Stimulated activated CD8-positive, alpha-beta memory T cell treated with anti-CD3 and anti-CD28 coated beads, Interleukin-12 subunit alpha, Interleukin-12 subunit beta, amount 100 ng/mL, for 24 hours (primary cell): ENCODE measurements around the gene EPHA1.
"Not testable (repeated sequence)": the region's sequence is repeated elsewhere in the genome, so short reads cannot be mapped to it uniquely, and the experiment has no call there.

Source experiments
- DNase-seq: peaks from one replicate; pipeline ENCODE4 v3.0.0-alpha.2; 2020; ENCODE audit errors: extremely low read depth

The EPHA1 gene

DNA sequence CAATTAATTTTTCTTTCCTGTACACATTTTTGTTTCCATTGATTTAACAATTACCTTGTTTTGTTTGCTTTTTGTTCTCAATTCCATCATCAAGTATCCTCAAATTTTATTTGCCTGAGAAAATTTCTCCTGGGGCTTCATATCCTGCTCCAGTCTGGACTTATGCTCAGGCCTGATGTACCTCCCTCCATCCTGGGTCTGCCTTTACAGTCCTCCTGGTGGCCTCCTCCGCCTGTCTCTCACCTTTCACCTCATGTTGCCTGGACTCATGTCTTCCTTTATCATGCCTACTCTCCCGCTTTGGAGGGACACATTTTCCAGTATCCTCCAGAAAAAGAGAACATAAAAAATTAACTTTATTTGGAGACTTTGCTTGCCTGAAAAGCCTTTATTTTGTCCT lies 22.5 kb upstream of the EPHA1 start:
- DNase-seq = no peak

DNA sequence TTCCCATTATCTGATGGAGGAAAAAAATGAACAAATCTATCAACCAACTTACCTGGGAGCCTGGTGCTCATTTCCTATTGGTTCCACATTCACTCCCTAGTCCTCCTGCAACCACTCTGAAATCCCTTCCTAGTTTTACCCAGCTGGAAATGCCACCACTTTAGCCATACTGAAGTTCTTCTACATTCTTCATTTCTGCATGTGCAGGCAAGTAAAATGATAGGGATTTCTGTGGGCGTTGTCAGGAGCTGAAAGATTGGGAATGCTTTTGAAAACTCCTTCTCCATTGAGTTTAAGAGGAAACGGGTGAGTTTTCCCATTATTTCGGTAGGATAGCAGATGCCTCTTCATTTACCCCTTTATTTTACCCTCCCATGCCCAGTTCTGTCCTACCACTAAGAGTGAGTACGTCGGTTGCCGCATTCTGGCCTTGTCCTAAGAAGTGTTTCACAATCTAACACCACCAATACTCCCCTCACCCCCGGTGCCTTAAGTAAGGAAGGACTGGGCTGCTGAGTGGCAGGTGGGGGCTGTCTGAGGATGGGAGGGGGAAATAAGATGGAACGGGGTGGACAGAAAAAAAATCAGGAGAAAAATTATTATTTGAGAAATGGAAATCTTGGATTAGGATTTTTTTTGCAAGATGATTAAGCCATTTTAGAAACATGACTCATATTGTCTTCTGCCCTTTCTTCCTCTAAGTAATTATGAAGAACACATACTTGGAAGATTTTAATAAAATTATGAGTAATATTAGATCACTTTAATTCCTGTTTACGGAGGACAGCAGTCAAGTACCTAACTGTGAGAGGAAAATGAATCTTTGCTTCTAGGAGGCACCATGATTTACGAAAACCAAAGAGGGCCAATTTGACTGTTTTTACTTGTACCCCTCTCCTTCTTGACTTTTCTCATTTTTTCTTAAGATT lies 21.4 kb upstream of the EPHA1 start:
- DNase-seq = no peak

DNA sequence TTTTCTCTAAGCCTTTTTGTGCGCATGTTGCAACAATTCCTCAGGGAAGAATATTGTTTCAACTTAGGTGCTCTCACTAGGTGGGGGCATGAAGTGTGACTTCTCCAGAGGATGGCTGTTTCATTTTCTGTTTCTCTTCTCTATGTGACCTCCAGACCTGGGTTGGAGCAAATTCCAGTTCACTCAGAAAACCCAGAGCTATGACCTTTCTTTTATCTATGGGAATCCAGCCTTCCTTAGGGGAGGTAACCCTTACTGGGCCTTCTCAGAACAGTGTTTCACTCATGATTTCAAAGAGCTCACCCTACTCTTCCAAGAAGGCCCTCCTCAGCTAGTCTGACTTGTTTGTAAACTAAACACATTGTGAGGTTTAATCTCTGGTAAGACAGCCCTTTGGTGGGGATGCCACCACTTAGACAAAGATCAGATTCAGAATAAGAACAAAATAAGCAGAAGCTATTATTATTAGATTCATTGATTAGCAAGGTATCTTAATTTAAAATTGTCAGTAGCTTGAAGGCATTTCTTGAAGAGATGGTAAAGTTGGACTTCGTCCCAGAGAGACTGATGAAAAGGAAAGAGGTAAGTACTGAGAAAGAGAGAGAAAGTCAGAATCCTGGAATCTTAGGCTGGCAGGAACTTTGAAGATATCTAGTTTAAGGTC lies 18.0 kb upstream of the EPHA1 start:
- no peak for DNase-seq

DNA sequence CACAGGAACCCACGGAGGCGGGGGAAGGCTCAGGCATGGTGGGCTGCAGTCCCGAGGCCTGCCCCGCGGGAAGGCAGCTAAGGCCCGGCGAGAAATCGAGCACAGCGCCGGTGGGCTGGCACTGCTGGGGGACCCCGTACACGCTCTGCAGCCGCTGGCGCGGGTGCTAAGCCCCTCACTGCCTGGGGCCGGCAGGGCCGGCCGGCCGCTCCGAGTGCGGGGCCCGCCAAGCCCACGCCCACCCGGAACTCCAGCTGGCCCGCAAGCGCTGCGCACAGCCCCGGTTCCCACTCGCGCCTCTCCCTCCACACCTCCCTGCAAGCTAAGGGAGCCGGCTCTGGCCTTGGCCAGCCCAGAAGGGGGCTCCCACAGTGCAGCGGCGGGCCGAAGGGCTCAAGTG lies 15.8 kb upstream of the EPHA1 start:
- DNase-seq = not testable (repeated sequence)

- DNase-seq = no peak
These were observed 13.4 kb upstream of the EPHA1 start for GRCh38 chr7:143422033-143422432.

- not testable (repeated sequence) for DNase-seq
These were observed 12.0 kb upstream of the EPHA1 start for GRCh38 chr7:143420624-143421023.

- no peak for DNase-seq
These were observed 11.2 kb upstream of the EPHA1 start for GRCh38 chr7:143419880-143420279.

- DNase-seq = no peak
These were observed 10.2 kb upstream of the EPHA1 start for GRCh38 chr7:143418681-143419458.

GRCh38 chr7:143417734-143418383 lies 9.2 kb upstream of the EPHA1 start:
- DNase-seq = no peak

GRCh38 chr7:143416565-143417149 lies 8.0 kb upstream of the EPHA1 start:
- DNase-seq = no peak

DNA sequence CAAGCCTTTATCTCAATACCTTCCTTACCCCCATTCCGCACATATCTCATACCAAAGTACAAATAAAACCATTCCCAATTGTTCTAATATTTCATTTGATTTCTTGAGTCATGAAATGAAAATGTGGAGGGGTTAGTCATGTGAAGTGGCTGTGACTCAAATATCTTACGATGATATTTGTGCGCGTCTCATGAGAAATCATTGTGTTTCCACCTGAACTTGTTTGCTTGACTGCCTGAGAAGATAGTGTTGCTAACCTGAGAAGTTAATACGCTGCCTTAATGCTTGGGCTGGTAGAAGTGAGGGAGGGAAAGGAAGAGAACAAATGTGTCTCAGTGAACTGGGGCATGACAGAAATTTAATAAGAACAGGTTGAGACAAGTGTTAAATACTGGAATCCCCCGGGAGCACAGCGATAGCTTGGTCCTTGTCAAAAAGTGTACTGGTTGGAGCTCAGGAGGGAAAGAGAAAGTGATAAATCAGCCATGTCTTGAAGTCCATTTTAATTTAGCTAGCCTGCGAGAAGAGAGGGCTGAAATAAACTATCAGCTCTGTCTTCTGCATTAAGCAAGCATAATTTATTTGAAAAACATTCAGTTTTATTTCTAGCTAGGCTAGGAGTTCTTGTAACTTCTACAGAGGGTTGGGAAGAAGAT lies 7.2 kb upstream of the EPHA1 start:
- no peak for DNase-seq

GRCh38 chr7:143415209-143415608 lies 6.6 kb upstream of the EPHA1 start:
- DNase-seq = not testable (repeated sequence)

- DNase-seq = no peak
These were observed 4.5 kb upstream of the EPHA1 start for GRCh38 chr7:143413123-143413522.

- DNase-seq = no peak
These were observed 3.5 kb upstream of the EPHA1 start for GRCh38 chr7:143411976-143412708.

GRCh38 chr7:143410521-143411004 lies 1.9 kb upstream of the EPHA1 start:
- no peak for DNase-seq

DNA sequence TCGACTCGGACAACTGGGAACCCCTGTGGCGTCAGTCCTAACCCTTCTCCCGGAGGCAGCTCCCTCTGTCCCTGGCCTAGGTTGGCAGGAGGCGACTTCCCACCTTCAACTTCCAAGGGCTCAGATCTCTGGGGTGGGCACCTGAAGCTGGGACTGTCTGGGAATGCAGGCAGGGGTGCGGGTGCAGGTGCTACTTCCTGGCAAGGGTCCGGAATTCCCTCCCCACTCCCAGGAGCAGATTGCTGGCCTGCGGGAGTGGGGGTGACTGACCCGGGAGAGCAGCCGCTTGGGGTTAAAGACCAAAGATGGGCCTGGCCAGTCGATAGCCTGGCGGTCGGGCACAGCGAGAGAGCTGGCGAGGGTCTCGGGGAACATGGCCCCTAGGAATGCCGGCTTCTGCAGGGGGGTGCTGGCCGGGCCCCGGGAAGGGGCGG lies 387 bp downstream of the EPHA1 start:
- DNase-seq = no peak

DNA sequence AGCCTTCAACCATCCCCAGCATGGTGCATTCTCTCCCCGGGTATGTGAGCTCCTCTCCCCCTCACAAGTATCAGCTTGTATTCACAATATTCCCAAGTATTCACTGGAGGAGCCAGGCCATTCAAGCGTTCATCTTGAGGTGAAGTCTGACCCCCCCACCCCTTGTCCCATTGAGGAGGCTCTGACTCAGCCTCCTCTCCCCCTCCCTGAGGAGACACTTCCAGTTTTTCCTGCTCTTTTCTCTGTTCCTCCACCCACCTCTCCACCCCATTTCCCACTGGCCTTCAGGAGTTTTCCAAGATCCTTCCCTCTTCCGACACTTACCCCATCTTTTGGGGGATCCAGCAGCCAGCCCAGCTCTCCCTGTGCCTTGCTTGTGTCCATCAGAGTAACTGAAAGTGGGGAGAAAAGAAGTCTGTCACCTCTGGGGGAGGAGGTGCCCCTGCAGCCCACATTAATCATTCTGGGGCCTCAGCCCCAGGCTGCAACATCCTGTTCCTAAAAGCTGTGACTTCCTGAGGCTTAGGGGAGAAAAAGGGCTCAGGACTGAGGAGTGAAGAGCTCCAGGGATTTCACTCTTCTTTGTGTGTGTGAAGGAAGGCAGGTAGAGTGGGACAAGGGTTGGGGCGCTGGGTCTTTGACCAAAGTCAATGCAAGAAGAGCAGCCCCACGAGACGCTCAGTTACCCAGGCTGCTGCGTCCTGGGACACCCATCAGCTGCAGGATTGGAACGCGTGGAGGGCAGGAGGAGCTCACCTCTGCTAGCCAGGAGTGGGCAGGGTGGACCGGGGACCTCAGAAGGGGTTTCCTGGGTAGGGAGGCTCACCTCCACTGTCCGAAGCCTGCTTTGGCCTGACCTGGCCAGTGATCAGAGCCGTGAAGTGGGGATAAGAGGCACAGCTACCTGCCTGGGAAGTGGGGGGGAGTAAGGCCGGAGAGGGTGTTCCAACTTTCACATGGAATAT lies 1.1 kb downstream of the EPHA1 start:
- DNase-seq = no peak

GRCh38 chr7:143406002-143406357 lies 2.7 kb downstream of the EPHA1 start:
- no peak for DNase-seq
